ENCODE measurements around the gene SLFN12L.

- no peak for TF ChIP-seq TSHZ2 (CRISPR knock-in tag; IDR thresholded peaks at IDR 0.05)
- TF ChIP-seq TCF4 (CRISPR knock-in tag; IDR thresholded peaks at IDR 0.05; ENCODE audit: borderline replicate concordance) = no peak
- no peak for TF ChIP-seq ARNTL (CRISPR knock-in tag; IDR thresholded peaks at IDR 0.05; ENCODE audit: borderline replicate concordance, low read depth)
- no peak for TF ChIP-seq GLIS3 (CRISPR knock-in tag; IDR thresholded peaks at IDR 0.05)
- TF ChIP-seq TOX (CRISPR knock-in tag; IDR thresholded peaks at IDR 0.05; ENCODE audit: borderline replicate concordance) = no peak
- no peak for TF ChIP-seq BACH2 (CRISPR knock-in tag; IDR thresholded peaks at IDR 0.05; ENCODE audit: borderline replicate concordance)
- TF ChIP-seq ZFP3 (CRISPR knock-in tag; IDR thresholded peaks at IDR 0.05) = no peak
- TF ChIP-seq PATZ1 (CRISPR knock-in tag; IDR thresholded peaks at IDR 0.05; ENCODE audit: borderline replicate concordance) = no peak
- no peak for TF ChIP-seq RARB (CRISPR knock-in tag; IDR thresholded peaks at IDR 0.05)
- no peak for TF ChIP-seq CREB5 (CRISPR knock-in tag; IDR thresholded peaks at IDR 0.05; ENCODE audit: low read depth)
- no peak for TF ChIP-seq OSR1 (CRISPR knock-in tag; IDR thresholded peaks at IDR 0.05)
- no peak for TF ChIP-seq CSRNP3 (CRISPR knock-in tag; IDR thresholded peaks at IDR 0.05)
These were observed 89.1 kb downstream of the SLFN12L start, which contains the start of gene SLFN13 for GRCh38 chr17:35448214-35448898.
